AG09309 (cell line): Measurements from ENCODE around the gene ARHGAP26.

Experiments used
- DNase-seq: peaks from one replicate; pipeline ENCODE4 v3.0.0-alpha.2; 2010; ENCODE audit warnings: low read depth
- H3K4me3 ChIP-seq: 2 replicates; pipeline ENCODE4 v1.5.1; 2011; ENCODE audit warnings: mild to moderate bottlenecking, low read depth, low read length, moderate library complexity; ENCODE audit not compliant: control insufficient read depth
- CTCF ChIP-seq: IDR thresholded peaks from 2 replicates; pipeline ENCODE4 v1.5.1; 2011; ENCODE audit warnings: mild to moderate bottlenecking, low read depth, low read length, inconsistent platforms; ENCODE audit not compliant: insufficient read depth, control insufficient read depth; ENCODE audit errors: missing control alignments

The ARHGAP26 gene

GRCh38 chr5:142894315-142894714 is 124.1 kb downstream of the ARHGAP26 start:
- DNase-seq: no peak
- TF ChIP-seq CTCF: no peak
- H3K4me3 ChIP-seq: no peak overlapping the region

- TF ChIP-seq CTCF: no peak
- peak; percentile 55 for DNase-seq
- no peak overlapping the region for H3K4me3 ChIP-seq
Measured at GRCh38 chr5:142894749-142895148, 124.6 kb downstream of the ARHGAP26 start.

DNA sequence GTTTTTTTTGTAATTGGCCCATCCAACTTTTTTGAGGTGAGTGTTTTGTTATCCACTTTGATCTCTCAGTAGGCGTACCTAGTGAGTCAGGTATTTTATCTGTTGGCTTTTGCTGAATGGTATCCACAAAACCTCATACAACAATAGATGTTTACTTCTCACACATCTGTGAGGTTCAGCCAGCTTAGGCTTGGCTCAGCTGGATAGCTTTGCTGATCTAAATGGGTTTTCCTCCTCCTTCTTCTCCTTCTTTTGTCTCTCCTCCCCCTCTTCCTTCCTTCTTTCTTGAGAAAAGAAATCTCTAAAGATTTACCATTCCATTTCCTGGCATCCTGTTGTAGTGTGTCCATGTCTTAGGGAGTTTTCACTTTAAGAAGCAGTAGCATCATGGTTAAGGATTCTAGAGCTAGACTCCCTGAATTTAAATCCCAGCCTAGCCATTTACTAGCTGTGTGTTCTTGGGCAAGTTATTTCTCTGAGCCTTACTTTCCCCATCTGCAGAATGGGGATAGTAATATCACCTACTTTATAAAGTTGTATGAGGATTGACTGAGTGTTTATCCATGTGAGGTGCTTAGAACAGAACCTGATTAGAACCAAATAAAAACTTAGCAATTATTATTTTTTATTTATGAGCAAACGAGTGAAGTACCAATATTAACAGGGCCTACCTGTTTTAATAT is 126.3 kb downstream of the ARHGAP26 start:
- H3K4me3 ChIP-seq: no peak overlapping the region
- no peak for TF ChIP-seq CTCF
- DNase-seq: no peak

DNA sequence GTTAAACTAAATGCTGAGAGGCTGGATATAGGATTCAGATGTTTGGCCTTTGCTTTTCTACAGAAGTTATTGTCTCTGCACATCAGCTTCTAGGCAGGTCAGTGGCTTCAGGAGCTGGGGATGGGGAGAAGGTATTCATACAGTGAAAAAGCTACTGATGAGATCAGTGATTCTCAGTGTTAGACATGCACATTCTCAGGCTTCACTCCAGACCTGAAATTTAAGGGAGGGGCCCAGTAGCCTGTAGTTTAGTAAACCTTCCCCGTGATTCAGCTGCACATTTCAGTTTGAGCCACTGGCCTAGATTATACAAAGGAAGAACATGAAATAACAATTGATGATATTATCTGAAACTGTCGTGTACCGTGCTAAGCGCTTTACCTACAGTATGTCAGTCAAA is 127.2 kb downstream of the ARHGAP26 start:
- TF ChIP-seq CTCF: no peak
- no peak overlapping the region for H3K4me3 ChIP-seq
- DNase-seq: no peak

DNA sequence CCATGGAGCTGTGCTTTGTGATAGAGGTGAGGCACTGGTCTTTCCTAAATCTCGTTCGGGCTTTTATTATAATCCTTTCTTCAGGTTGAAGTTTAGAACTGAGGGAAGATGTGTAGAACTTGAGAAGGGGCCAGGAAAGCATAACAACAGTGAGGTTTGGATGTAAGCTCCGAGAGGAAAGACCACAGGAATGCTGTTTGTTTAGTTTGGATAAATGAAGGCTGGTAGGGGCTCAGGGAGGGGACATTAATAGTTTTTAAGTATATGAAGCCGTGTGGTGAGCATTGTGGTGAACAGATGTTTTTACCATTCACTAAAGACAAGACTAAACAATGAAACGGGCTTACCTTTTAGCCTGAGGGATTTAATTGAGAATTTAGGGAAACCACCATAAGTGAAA is 130.8 kb downstream of the ARHGAP26 start:
- peak; percentile 73 for DNase-seq
- no peak overlapping the region for H3K4me3 ChIP-seq
- TF ChIP-seq CTCF: no peak

- no peak overlapping the region for H3K4me3 ChIP-seq
- no peak for TF ChIP-seq CTCF
- no peak for DNase-seq
Measured at GRCh38 chr5:142901476-142902185, 131.5 kb downstream of the ARHGAP26 start.
